Endothelial cell of umbilical vein (primary cell): ENCODE results near the gene GADL1.

ENCODE experiments used
- POLR2A ChIP-seq: IDR thresholded peaks from 2 replicates; pipeline ENCODE4 v1.6.1; 2012; ENCODE audit warnings: low read depth, mild to moderate bottlenecking, control low read depth, low read length
- POLR2AphosphoS5 ChIP-seq: IDR thresholded peaks from 2 replicates; pipeline ENCODE4 v1.6.1; 2012; ENCODE audit warnings: low read depth, mild to moderate bottlenecking, control low read depth, low read length, moderate library complexity; ENCODE audit not compliant: insufficient read depth
- TF ChIP-seq, protein P1 (sequence below), 2 donors: IDR thresholded peaks; 1 replicate in 1 of 2; 2 replicates in 1 of 2; pipeline ENCODE4 v1.5.1; 2011; ENCODE audit warnings: low read length in 2 of 2, mild to moderate bottlenecking in 2 of 2, moderate library complexity in 2 of 2, control low read depth in 1 of 2, inconsistent platforms in 1 of 2, low read depth in 1 of 2; ENCODE audit not compliant: insufficient read depth in 1 of 2; ENCODE audit errors: extremely low read depth in 1 of 2

DNA sequence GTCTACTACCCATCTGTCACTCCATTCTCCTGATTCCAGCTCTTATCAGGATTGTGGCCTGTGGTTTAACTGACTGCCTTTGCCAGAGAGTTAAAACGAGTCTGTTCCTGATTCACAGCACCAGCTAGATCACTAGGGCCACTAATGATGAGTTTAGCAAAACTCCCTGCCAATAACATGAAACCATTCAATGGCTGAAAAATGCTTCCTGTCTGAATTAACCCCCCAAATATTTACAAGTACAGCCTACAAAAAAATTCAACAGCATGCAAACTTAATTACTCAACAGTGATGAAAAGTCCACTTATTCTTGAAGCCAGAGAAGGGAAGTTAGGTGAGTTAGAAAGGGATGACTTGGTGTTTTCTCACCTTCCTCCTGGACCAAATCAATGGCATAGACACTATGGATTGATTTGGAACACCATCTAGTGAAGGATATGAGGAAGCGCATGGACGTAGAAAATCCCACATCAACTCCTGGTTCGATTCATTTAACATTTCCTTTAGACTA lies 146.6 kb downstream of the GADL1 start:
- TF ChIP-seq, protein P1, sequence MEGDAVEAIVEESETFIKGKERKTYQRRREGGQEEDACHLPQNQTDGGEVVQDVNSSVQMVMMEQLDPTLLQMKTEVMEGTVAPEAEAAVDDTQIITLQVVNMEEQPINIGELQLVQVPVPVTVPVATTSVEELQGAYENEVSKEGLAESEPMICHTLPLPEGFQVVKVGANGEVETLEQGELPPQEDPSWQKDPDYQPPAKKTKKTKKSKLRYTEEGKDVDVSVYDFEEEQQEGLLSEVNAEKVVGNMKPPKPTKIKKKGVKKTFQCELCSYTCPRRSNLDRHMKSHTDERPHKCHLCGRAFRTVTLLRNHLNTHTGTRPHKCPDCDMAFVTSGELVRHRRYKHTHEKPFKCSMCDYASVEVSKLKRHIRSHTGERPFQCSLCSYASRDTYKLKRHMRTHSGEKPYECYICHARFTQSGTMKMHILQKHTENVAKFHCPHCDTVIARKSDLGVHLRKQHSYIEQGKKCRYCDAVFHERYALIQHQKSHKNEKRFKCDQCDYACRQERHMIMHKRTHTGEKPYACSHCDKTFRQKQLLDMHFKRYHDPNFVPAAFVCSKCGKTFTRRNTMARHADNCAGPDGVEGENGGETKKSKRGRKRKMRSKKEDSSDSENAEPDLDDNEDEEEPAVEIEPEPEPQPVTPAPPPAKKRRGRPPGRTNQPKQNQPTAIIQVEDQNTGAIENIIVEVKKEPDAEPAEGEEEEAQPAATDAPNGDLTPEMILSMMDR (IDR thresholded peaks at IDR 0.05; ENCODE audit: extremely low read depth in 1 of 2, insufficient read depth in 1 of 2, low read depth in 1 of 2, low read length in 2 of 2): peak; percentile 45 to 57
- no peak for TF ChIP-seq POLR2A
- TF ChIP-seq POLR2AphosphoS5: no peak
